GM21390 (cell line): Measurements from ENCODE around the gene DOC2B.
"Not testable (repeated sequence)": the region's sequence is repeated elsewhere in the genome, so short reads cannot be mapped to it uniquely, and the experiment has no call there.

Experiments
- ATAC-seq: cut with Tn5 transposase; IDR thresholded peaks from one replicate; pipeline ENCODE4 v1.9.1; 2021; ENCODE audit not compliant: unreplicated experiment

DOC2B gene

GRCh38 chr17:193426-193810 lies 12.0 kb upstream of the DOC2B start:
- no peak for ATAC-seq

GRCh38 chr17:192666-193425 lies 11.4 kb upstream of the DOC2B start:
- ATAC-seq: no peak

DNA sequence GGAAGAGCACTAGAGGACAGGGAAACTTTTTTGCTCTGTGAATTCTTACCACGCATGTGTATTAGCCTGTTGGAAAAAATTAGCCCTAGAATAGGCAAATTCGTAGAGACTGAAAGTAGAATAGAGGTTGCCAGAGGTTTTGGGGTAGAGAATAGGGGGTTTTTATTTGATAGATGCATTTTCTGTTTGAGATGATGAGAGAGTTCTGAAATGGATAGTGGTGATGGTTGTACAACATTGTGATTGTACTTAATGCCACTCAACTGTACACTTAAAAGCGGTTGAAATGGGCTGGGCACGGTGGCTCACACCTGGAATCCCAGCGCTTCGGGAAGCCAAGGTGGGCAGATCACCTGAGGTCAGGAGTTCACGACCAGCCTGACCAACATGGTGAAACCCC lies 8.0 kb upstream of the DOC2B start:
- ATAC-seq: no peak

- ATAC-seq: no peak
Measured at GRCh38 chr17:187130-187529, 5.7 kb upstream of the DOC2B start.

DNA sequence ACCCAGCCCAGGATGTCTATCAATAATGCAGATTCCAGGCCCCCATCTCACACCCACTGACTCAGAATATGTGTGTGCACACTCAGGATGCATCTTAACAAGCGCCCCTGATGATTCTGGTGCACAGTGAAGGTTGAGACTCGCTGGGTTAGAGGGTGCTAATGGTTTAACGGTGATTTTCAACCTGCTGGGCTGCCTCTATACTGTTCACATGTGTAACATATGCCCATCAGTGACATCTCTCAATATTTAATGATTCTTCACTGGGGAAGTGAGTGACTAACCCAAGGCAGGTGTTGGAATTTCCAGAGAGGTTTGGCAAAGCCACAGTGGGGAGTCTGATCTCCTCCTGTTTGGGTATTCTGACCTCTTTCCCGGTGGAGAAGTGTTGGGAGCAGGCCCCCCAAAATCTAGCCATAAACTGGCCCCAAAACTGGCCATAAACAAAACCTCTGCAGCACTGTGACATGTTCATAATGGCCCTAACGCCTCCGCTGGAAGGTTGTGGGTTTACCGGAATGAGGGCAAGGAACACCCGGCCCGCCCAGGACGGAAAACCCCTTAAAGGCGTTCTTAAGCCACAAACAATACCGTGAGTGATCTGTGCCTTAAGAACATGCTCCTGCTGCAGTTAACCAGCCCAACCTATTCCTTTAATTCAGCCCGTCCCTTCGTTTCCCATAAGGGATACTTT lies 4.1 kb upstream of the DOC2B start:
- no peak for ATAC-seq

DNA sequence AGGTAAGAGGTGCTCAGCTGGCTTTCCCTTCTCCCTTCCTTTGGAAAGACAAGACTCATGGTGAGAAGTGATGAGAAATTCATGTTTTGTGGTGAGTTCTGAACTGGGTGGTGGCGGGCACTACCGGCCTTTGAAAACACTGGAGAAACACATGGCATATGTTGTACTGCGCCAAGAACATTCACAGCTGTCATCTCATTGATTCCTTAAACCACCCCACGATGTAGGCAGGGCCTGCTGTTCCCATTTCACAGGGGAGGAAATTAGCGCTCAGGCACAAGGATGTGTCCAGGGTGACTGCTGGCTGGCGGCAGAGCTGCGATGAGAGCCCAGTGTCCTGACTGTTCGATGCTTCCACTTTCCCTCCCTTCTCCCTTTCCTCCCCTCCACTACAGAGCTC lies 1.6 kb upstream of the DOC2B start:
- ATAC-seq: no peak

DNA sequence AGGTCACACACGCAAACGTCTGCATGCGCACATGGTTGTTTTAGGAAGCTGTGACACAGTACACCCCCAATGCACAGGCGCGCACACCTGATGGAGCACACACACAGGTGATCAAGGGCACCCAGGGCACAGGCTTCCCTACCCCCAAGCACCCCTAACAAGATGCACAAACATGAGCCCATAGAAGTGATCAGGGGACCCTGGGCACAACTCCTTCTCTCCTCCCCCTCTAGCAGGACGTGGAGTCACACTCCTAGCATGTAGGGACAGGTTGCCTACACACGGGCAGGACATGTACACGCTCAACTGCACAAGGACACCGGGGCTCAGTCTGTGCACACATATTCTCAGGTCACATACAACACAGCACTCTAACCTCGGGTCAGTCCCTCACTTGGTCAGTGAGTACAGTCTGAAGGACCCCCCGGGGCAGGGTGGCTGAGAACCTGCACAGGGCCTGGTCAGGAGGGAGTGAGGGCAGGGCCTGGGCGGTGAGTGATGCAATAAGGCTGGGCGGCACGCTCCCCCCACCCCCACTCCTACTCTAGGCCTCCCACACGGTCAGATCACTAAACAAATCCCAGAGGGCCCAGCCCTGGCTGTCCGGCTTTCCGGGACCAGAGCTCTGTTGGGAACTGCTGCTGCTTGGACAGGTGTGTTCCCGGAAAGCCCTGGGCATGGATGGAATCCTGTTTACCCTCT lies 751 bp upstream of the DOC2B start:
- no peak for ATAC-seq

DNA sequence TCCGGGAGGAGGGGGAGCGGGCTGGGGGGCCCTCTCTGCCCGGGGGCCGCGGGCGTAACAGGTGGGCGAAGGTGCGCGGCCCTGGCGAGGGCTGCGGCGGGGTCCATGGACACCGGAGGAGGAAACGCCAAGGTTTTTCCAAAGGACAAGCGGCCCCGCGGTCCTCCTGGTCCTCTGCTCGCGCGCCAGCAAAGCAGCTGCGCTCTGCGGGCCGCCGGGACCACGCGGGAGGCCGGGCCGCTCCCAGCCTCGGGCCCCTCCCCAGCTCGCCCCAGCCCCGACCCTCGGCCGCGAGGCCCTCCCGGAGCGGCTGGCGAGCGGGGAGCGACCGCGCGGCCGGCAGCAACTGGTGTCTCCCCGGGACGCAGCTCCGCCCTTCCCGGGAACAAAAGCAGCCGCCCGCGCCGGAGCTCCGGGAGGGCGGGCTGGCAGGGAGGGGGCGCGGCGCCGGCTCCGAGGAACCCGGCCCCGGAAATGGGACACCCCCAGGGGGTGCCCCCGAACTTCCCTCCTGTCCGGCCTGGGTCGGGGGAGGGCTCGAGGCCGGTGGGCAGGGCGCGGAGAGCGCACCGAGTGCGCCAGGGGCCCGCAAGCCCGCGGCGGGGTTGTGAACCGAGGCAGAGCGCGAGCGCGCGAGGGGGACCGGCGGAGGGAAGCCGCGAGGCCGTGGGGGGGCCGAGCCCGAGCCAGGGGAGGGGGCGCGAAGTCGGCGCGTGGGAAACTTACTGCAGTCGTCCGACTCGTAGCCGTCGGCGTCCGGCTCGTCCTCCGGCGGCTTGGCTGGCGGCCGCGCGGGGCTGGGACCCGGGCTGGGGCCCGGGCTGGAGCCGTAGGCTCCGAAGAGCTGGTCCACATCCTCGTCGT lies 837 bp downstream of the DOC2B start:
- no peak for ATAC-seq

GRCh38 chr17:179781-180380 lies 1.6 kb downstream of the DOC2B start:
- ATAC-seq: no peak

DNA sequence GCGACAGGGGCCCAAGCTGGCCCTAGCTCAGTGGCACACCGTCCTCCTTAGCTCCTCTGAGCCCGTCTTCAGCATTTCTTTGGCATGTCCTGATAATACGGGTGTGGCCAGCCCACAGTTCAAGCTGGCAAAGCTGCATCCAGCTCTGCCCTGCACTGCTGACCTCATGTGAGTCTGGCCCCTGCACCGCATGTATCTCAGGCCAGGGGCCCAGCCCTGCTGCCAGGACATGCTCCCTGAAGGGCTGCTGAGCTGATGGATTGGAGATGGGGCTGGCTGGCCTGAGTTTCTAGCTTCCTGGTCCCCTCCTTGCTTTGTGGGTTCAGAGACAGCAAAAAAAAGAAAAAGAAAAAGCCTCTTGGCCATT lies 2.4 kb downstream of the DOC2B start:
- ATAC-seq: no peak

- no peak for ATAC-seq
Measured at GRCh38 chr17:178292-179065, 3.0 kb downstream of the DOC2B start.

DNA sequence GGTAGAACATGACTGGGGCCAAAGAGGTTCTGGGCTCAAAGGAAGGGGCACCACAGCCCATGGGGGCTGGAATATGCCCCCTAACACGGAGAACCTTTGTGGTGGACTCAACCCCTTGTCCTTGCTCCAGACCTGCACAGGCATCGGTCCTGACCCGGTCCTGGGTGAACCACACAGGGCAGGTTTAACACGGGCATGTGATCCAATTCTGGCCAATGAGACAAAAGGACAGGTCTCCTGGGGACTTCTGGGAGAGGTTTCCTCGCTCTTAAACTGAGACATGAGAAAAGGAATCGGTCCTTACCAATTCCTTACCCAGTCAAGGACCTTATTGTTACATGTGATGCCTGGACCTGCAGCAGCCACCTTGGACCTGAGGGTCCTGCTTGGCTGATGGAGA lies 3.7 kb downstream of the DOC2B start:
- ATAC-seq: no peak

DNA sequence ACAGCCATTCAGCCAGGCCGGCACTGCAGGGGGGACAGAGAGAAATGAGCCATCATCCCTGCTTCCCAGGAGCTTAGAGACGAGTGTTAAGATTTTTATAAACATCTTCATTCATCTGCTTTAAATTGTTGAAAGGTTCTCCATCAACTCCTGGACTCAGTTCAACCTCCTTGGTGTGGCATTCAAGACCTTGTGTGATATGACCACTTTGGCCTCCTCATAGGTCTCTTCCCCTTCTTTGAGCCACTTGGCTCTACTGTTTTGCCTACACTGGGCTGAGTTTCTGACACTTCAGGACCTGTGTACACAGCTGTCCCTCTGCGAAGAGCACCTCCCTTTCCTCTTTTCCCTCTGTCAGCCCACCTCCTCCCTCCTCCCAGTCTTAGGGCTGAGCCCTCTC lies 4.3 kb downstream of the DOC2B start:
- ATAC-seq: no peak

DNA sequence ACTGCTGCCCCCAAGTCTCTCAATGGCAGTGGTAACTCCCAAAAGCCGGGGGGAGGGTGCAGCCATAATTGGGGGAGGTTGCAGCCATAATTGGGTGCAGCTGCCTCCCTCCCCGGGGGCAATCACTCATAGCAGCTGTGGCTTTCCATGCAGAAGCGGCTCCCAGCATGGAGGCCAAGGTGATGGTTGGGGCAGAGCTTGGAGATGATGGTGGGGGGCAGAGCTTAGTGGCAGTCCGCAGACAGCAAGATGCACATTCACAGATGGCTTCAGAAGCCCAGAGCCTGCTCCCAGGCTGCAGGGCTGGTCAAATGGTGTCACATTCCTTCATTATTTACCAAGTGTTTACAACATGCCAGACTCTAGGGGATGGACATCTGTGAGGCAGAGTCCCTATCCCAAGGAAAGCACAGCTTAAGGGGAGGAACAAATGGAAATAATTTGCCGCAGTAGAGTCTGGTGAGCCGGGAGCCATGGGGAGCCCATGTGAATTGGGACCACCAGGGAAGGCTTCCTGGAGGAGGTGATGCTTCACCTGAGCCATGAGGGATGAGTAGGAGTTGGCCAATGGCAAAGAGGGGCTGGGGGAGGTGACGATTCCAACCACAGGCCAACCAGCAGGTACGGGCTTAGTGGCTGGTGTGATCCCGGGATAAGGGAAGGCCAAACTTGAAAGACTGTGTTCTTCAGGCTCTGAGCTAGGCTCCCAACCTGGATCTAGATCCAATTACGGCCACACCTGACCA lies 8.1 kb downstream of the DOC2B start:
- ATAC-seq: no peak

DNA sequence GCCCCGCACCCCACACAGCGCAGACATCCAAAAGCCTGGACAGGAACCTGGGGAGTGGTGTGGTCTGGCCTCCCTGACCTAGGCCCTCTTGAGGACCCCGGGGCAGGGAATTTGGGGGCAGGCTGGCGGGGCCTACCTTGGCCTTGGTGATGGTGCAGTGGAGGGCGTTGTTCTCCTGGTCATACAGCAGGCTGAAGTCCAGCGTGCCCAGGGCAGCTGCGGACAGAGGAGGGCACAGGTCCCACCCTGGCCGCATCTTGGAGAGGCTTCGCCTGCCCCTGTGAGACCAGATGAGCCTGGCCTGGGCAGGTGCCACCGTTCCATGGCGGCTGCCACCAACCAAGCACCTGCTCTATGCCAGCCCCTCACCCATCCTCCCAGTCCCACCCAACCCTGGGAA lies 9.0 kb downstream of the DOC2B start:
- no peak for ATAC-seq

- ATAC-seq: no peak
Measured at GRCh38 chr17:171871-172270, 9.6 kb downstream of the DOC2B start.

DNA sequence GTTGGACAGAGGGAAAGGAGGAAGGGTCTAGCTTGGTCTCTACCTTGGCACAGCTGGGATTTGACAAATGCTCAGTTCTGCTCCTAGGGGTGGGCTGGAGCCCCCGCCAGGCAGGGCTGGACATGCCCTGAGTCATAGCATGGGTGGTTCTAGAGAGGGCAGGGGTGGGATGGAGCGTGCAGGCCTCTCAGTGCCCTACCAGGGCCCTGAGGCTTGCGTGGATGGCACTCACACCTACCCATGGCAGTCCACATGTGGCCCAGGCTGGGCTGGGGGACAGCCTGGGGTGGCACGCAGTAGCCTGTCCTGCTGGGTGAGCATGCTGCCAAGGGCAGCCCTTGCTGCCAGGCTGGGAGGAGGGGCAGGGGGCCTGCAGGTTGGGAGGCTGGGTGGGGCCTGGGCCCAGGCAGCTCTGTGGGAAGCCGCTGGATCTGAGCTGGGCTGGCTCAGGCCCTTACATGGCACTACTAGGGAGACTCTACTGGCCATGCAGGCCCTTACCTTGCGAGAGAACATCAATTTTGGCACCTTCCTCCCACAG lies 11.2 kb downstream of the DOC2B start:
- ATAC-seq: no peak

DNA sequence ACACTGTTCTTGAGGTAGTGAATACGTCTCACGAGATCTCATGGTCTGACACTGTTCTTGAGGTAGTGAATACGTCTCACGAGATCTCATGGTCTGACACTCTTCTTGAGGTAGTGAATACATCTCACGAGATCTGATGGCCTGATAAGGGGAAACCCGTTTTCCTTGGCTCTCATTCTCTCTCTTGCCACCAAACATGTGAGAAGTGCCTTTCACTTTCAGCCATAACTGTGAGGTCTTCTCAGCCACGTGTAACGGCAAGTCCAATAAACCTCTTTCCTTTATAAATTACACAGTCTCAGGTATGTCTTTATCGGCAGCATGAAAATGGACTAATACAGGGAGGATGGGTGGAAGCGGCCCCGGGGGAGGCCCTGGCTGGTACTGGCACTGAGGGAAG lies 12.8 kb downstream of the DOC2B start:
- not testable (repeated sequence) for ATAC-seq

DNA sequence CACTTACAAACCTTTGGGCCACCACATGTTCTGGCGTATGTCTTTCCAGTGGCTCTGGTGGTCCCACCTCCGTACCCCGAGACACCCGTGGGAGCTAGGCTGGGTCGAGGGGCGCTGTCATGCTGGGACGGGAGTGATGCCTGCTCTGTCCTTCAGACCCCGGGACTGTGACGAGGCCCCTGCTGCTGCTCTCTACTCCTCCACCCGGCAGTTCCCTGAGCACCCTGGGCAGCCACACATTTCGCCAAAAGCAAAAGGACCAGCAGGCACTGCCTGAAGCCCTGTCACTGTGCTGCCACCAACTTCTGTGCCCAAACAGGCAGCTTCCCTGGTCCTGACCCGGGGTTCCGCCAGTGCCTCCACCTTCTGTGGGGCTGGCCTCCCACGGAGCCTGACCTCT lies 15.5 kb downstream of the DOC2B start:
- no peak for ATAC-seq
